Measurements from ENCODE around the gene ZC2HC1B. TPM values are rescaled to one million over a fixed set of nuclear protein-coding genes. Genes with fewer than 3 reads are reported as not detected.
"Not testable (repeated sequence)": the region's sequence is repeated elsewhere in the genome, so short reads cannot be mapped to it uniquely, and the experiment has no call there.

ZC2HC1B gene
- total RNA-seq, 1 experiment from 2014 or later = not detected

DNA sequence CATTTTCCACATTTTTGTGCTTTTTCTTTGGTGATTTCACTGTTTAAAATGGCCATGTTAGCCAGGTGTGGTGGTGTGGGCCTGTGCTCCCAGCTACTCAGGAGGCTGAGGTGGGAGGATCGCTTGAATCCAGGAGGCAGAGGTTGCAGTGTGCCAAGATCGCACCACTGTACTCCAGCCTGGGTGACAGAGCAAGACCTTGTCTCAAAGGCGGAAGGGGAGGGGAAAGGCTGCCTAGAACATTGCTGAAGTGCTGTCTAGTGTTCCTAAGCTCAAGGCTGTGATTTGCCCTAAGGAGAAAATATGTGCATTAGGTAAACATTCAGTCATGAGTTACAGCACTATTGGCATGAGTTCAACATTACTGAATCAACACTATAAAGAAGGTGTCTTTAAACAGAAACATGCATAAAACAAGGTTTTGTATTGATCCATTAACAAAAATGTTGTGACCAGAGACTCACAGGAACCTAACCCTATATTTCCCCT is 14.0 kb downstream of the ZC2HC1B start:
- DNase-seq (ENCODE audit: low read depth in 1 of 2, low spot score in 2 of 2) = no peak
- Histone ChIP-seq H3K27ac (no peak overlapping the region), H3K36me3 (no peaks in the 10 kb centered on the region), H3K4me3 (no peak overlapping the region), H3K27me3 (replicated peaks) (no peaks in the 10 kb centered on the region), H3K4me1 (replicated peaks) (no peaks in the 10 kb centered on the region), H3K9me3 (replicated peaks) (peaks cover 3% of the 10 kb centered on the region; the same call in 1 of the 2 replicates)

DNA sequence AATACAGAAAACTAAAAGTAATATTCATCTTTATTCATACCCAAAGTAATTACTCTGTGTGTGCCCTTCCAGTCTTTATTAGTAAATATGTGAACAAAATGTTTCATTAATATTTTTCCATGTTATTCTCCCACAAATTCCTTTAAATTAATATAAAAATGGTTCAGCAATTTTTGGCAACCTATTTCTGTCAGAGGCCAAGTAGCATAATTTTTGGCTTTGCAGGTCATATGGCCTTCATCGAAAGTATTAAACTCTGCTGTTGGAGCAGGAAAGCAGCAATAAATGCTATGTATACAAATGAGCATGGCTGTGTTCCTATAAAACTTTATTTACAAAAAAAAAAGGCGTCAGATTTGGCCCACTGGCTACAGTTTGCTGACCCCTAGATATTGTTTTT is 16.1 kb downstream of the ZC2HC1B start:
- Histone ChIP-seq H3K36me3 (no peaks in the 10 kb centered on the region), H3K4me3 (no peak overlapping the region), H3K27me3 (replicated peaks) (no peaks in the 10 kb centered on the region), H3K9me3 (replicated peaks) (peaks cover 3% of the 10 kb centered on the region; the same call in 1 of the 2 replicates), H3K27ac (no peak overlapping the region), H3K4me1 (replicated peaks) (no peaks in the 10 kb centered on the region)
- DNase-seq (ENCODE audit: low read depth in 1 of 2, low spot score in 2 of 2) = no peak

DNA sequence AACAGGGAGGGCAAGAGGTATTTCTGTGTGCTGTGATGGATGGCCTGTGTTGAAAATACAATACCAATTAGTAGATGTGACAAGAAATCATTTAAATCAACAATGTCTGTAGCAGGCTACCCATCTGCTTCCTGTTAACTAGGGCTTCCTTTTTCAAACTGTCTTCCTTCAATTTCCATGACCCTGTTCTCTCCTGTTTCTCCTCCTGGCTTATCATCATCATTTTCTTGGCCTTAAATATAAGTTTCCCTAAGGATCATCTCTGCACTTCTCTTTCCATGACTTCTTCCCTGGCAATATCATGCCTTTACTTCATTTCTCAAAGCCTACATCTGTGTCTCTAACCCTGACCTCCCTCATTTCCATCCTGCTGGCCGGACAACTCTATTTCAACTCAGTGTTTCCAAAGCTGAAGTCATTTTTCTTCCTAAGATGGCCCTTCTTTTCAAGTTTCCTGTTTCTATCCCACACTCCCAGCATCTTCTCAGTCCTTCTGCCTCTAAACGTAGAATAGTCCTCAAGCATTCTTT is 18.2 kb downstream of the ZC2HC1B start:
- Histone ChIP-seq H3K9me3 (replicated peaks) (peaks cover 3% of the 10 kb centered on the region; the same call in 1 of the 2 replicates), H3K4me1 (replicated peaks) (no peaks in the 10 kb centered on the region), H3K27me3 (replicated peaks) (no peaks in the 10 kb centered on the region), H3K4me3 (no peak overlapping the region), H3K27ac (no peak overlapping the region), H3K36me3 (no peaks in the 10 kb centered on the region)
- DNase-seq (ENCODE audit: low read depth in 1 of 2, low spot score in 2 of 2) = no peak

DNA sequence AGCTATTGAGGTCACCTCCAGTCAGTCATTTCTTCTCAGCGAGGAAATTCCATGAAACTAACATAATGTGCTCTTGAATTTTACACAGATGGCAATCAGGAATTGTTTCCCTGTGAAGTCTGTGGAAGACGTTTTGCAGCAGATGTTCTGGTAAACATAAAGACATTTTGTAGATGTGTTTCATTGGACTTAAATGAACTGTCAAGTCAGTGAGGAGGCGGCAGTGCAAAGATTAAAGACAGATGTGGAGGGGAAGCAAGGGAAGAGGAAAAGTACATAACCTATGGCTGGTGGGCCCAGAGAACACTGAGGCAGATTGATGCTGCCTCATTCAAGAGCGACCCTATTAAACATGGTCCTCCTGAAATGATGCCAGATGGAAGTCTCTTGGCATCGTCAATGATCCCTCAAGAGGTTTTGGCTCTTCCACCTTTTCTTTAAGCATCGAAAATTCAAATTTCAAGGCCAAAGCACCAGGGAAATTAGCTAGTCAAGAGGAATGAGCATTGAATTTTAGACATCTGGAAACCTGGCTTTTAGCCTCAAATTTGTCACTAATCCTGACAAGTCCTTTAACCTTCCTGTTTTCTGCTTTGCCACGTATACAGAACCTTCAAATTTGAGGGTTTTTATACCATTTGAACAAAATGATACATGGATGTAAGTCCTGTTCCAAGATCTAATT is 20.1 kb downstream of the ZC2HC1B start:
- Histone ChIP-seq H3K36me3 (no peaks in the 10 kb centered on the region), H3K27me3 (replicated peaks) (no peaks in the 10 kb centered on the region), H3K9me3 (replicated peaks) (peaks cover 3% of the 10 kb centered on the region; the same call in 1 of the 2 replicates), H3K4me1 (replicated peaks) (no peaks in the 10 kb centered on the region), H3K4me3 (no peak overlapping the region), H3K27ac (no peak overlapping the region)
- DNase-seq (ENCODE audit: low read depth in 1 of 2, low spot score in 2 of 2) = no peak

DNA sequence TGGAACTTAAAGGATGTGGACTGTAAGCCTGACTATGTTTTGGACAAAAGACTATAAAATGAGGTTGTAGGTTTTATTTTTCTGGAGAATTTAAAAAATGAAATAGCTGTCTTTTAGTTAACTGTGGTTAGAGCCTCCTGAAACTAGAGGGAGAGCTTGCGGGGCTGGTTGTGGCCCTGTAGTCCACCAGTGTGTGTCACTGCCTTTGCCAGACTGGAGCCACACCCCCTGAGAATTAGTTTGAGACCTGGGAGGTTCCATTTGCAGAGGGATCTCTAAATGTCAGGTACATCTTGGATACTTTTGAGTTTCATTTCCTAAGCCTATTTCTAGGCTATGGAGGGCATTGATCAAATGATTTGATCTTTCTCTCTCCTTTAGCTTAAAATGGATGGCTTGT is 20.8 kb downstream of the ZC2HC1B start:
- Histone ChIP-seq H3K36me3 (no peaks in the 10 kb centered on the region), H3K9me3 (replicated peaks) (peaks cover 3% of the 10 kb centered on the region; the same call in 1 of the 2 replicates), H3K4me1 (replicated peaks) (no peaks in the 10 kb centered on the region), H3K27ac (no peak overlapping the region), H3K4me3 (no peak overlapping the region), H3K27me3 (replicated peaks) (no peaks in the 10 kb centered on the region)
- no peak for DNase-seq (ENCODE audit: low read depth in 1 of 2, low spot score in 2 of 2)

DNA sequence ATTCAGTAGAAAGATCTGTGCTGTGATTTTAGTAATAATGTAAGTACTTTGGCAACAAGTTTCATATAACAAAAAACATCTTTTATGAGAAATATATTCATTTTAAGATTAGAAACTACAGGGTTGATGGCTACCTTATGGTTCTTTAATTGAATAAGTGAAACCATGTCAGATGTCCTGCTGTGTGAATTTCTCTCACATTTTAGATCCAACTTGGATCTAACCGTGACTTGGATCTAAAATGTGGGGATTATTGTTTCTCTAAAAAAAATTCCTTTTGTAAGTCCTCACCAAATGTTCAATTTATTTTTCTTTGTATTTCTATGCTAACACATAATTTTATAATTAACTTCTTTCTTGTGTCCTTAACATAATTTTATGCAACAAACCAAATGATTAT is 30.4 kb downstream of the ZC2HC1B start:
- Histone ChIP-seq H3K9me3 (replicated peaks) (no peaks in the 10 kb centered on the region), H3K4me1 (replicated peaks) (no peaks in the 10 kb centered on the region), H3K27me3 (replicated peaks) (0 out of 2 replicates have a peak, but pooled peaks cover 5% of the 10 kb centered on the region), H3K27ac (no peak overlapping the region), H3K36me3 (no peaks in the 10 kb centered on the region), H3K4me3 (no peak overlapping the region)
- no peak for DNase-seq (ENCODE audit: low read depth in 1 of 2, low spot score in 2 of 2)

DNA sequence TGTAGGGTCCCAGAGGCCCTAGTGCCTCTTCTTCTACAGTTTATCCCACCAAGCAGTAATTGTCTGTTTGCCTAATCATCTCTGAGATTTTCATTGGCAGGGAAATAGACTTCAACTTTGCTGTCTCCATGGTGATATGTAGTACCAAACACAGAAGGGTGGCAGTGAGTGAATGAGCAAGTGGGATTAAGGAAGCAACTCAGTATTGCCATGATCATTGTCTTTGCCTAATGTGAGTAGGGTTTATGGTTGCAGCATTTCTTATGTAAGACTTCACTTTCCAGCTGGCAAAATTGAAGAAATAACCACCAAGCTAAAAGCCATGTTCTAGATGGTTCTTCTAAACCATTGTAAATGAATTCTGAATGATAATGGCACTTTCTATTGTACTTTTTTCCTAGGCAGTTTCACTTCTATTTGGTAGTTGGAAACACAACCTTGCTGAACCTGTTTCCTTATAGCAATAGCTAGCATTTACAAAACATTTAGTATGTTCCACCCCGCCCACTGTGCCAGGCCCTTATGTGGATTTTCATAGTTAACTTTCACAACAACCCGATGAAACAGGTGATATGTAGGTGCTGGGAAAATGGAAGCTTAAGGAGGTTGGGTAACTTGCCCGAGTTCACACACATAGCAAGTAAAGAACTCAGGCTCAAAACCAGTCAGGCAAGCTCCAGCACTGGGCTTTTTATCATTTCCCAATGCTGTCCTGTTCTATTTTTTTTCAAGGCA is 32.0 kb downstream of the ZC2HC1B start:
- H3K27ac ChIP-seq = no peak overlapping the region
- 0 out of 2 replicates have a peak, but pooled peaks cover 5% of the 10 kb centered on the region for H3K27me3 ChIP-seq (replicated peaks)
- DNase-seq (ENCODE audit: low read depth in 1 of 2, low spot score in 2 of 2) = no peak
- no peaks in the 10 kb centered on the region for H3K9me3 ChIP-seq (replicated peaks)
- H3K4me1 ChIP-seq (replicated peaks) = no peaks in the 10 kb centered on the region
- H3K36me3 ChIP-seq = no peaks in the 10 kb centered on the region
- no peak overlapping the region for H3K4me3 ChIP-seq

DNA sequence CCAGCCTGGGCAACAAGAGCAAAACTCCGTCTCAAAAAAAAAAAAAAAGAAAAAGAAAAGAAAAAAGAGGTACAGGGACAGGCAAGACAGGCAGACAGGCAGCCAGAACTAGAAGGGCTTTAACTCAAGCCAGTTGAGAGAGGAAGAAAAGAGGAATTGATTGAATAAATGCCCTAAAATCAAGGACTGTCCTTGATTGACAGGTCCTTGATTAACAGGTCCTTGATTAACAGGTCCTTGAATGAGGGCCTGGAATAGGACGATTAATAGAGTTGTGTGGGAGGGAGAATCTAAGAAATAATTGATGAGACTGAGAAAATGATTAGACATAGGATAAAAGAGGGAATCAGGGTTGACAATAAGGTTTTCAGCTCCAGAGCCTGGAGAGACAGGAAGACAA is 36.1 kb downstream of the ZC2HC1B start:
- no peak for DNase-seq (ENCODE audit: low read depth in 1 of 2, low spot score in 2 of 2)
- Histone ChIP-seq H3K27ac (no peak overlapping the region), H3K4me3 (no peak overlapping the region), H3K36me3 (no peaks in the 10 kb centered on the region), H3K9me3 (replicated peaks) (no peaks in the 10 kb centered on the region), H3K4me1 (replicated peaks) (no peaks in the 10 kb centered on the region), H3K27me3 (replicated peaks) (0 out of 2 replicates have a peak, but pooled peaks cover 5% of the 10 kb centered on the region)

DNA sequence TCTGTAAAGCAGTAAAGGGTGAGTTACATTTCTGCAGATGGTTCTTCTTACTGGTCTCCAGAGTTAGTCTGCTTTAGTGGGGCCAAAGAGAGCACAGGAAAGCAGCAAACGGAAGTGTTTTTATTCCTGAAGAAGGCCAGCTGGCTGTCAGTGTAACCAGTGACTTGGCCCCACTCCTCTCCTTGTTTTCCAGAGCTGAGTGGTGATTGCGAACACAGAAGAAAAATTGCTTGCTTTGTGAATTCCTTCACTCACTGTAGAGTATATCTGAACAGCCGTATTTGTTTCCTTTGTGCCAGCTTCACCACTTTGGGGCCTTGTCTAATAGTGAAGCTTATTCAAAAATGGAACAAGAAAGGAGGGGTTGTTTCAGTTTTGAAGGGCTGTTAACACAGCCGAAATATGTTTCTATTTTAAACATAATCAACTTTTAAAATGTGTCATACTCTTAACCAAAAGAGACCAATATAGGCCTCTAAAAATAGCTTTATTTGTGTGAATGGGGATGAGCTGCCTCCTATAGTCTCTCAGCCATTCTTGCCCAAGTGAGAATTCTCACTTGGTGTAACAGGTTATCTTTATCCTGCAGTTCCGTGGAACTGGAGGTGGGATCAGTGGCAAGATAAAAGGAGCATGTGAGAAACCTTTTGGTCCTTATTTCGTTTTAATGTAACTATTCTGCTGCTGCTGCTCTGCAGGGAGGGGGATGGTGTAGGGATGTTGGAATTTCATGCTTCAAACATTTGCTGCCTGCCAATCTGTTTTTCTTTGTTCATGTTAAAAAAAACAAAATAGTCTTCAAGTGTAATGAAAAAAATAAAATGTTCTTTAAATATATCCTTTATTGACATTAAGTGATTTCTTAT is 37.8 kb downstream of the ZC2HC1B start:
- Histone ChIP-seq H3K4me3 (no peak overlapping the region), H3K27ac (no peak overlapping the region), H3K9me3 (replicated peaks) (no peaks in the 10 kb centered on the region), H3K4me1 (replicated peaks) (no peaks in the 10 kb centered on the region), H3K27me3 (replicated peaks) (0 out of 2 replicates have a peak, but pooled peaks cover 5% of the 10 kb centered on the region), H3K36me3 (no peaks in the 10 kb centered on the region)
- DNase-seq (ENCODE audit: low read depth in 1 of 2, low spot score in 2 of 2) = no peak

DNA sequence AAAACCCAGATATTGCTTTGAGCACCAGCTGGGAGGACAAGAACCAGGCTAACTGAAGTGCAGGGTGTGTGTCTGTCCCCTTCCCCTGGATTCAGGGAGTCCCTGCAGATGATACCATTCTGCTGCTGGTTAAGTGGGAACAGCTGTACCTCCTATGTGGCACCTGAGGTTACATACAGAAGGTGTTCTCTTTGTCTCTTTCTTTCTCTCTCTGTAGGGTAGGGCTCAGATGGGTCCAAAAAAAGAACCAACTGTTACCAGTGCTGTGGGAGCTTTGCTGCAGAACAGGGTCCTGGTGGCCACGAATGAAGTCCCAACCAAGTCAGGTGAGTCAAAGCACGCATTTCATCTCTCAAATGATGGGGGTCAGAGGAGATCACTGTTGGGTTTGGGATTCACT is 38.6 kb downstream of the ZC2HC1B start:
- Histone ChIP-seq H3K27ac (no peak overlapping the region), H3K4me1 (replicated peaks) (no peaks in the 10 kb centered on the region)
- DNase-seq (ENCODE audit: low read depth in 1 of 2, low spot score in 2 of 2) = no peak

DNA sequence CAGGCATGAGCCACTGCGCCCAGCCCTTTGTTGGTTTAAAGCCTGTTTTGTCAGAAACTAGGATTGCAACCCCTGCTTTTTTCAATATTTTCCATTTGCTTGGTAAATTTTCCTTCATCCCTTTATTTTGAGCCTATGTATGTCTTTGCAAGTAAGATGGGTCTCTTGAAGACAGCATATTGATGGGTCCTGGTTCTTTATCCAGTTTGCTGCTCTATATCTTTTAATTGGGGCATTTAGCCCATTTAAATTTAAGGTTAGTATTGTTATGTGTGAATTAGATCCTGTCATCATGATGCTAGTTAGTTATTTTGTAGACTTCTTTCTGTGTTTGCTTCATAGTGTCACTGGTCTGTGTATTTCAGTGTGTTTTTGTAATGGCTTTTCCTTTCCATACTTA is 46.8 kb downstream of the ZC2HC1B start:
- H3K4me3 ChIP-seq = no peak overlapping the region
- DNase-seq (ENCODE audit: low read depth in 1 of 2, low spot score in 2 of 2) = no peak
- H3K27me3 ChIP-seq (replicated peaks) = no peaks in the 10 kb centered on the region
- no peak overlapping the region for H3K27ac ChIP-seq
- no peaks in the 10 kb centered on the region; the same call in 1 of the 2 replicates for H3K9me3 ChIP-seq (replicated peaks)
- H3K4me1 ChIP-seq (replicated peaks) = no peaks in the 10 kb centered on the region
- H3K36me3 ChIP-seq = no peaks in the 10 kb centered on the region

More for the DNA sequence above, 38.6 kb downstream of the ZC2HC1B start:
- H3K27me3 ChIP-seq (replicated peaks) = 0 out of 2 replicates have a peak, but pooled peaks cover 2% of the 10 kb centered on the region
- no peaks in the 10 kb centered on the region for H3K9me3 ChIP-seq (replicated peaks)
- no peak overlapping the region for H3K4me3 ChIP-seq
- no peaks in the 10 kb centered on the region for H3K36me3 ChIP-seq

DNA sequence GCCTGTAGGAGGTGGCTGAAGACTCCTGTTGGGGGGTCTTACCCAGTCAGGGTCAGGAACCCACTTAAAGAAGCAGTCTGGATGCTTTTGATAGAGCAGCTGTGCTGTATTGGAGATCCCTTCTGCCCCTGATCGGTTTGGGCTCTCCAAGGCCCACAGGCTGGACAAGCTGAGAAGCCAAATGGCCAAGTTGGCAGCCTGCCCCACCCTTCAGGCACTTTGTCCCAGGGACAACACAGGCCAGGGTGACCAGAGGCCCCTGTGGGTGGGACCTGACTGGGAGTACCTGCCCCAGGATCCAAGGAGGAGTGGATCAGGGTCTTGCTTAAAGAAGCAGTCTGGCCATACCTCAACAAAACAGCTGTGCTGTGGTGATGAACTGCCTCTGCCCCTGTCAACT is 48.4 kb downstream of the ZC2HC1B start:
- H3K27ac ChIP-seq = no peak overlapping the region
- H3K27me3 ChIP-seq (replicated peaks) = no peaks in the 10 kb centered on the region
- no peak overlapping the region for H3K4me3 ChIP-seq
- no peak for DNase-seq (ENCODE audit: low read depth in 1 of 2, low spot score in 2 of 2)
- no peaks in the 10 kb centered on the region for H3K4me1 ChIP-seq (replicated peaks)
- H3K9me3 ChIP-seq (replicated peaks) = no peaks in the 10 kb centered on the region; the same call in 1 of the 2 replicates
- no peaks in the 10 kb centered on the region for H3K36me3 ChIP-seq

DNA sequence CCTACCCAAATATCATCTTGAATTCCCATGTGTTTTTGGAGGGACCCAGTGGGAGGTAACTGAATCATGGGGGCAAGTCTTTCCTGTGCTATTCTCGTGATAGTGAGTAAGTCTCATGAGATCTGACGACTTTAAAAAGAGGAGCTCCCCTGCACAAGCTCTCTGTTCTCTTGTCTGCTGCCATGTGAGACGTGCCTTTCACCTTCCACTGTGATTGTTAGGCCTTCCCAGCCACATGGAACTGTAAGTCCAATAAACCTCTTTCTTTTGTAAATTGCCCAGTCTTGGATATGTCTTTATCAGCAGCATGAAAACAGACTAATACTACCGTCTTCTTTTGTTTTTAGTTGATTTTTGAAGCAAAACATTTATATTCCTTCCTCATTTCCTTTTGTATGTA is 52.8 kb downstream of the ZC2HC1B start:
- H3K9me3 ChIP-seq (replicated peaks); H3K36me3 ChIP-seq; DNase-seq (ENCODE audit: low read depth in 1 of 2, low spot score in 2 of 2); H3K4me1 ChIP-seq (replicated peaks); H3K27me3 ChIP-seq (replicated peaks); H3K27ac ChIP-seq; H3K4me3 ChIP-seq: not testable (repeated sequence)
